Fibroblast of skin of back (primary cell): ENCODE measurements around the gene AKT3.

ENCODE experiments used
- DNase-seq: peaks from one replicate; pipeline ENCODE4 v3.0.0-alpha.2; 2013

The AKT3 gene

GRCh38 chr1:243549791-243550190 lies 300.3 kb downstream of the AKT3 start:
- no peak for DNase-seq

GRCh38 chr1:243549108-243549507 lies 300.9 kb downstream of the AKT3 start:
- peak; percentile 88 for DNase-seq

DNA sequence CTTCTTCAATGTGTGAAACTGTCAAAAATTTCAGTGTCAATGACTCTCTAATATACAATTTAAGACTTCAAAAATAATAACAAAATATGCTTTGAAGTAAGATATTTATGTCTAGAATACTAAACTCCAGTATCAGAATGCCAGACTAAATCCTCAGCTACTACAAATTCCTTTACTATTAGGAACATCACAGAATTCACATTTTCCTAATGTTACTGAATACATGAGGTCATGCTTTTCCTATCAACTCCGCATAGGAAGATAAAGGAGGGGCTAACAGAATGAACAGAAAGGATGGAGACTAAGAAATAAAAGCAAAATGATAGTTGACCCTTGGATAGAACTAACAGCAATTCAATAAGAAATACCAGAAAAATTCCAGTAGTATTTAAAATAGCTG lies 301.5 kb downstream of the AKT3 start:
- peak; percentile 40 for DNase-seq

DNA sequence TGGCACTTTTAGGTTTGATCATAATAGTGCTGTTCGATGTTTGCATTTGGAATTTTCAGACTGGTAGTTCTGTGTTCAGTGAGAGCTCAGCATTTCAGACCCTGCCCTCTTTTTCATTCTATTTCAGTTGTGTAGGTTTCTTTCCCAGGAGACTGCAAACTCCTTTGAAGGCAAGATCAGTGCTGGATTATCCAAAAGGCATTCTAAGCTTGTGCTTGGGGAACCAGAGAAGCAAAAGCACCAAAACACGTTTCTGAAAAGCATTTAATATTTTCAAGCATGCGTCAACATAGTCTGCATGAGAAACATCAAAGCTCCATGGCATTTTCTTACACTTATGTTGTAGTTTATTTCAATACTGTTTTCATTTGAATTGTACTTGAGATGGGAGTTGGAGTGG lies 302.2 kb downstream of the AKT3 start:
- DNase-seq = no peak

GRCh38 chr1:243546457-243546856 lies 303.6 kb downstream of the AKT3 start:
- no peak for DNase-seq

- no peak for DNase-seq
Observed at GRCh38 chr1:243543501-243543900, 306.5 kb downstream of the AKT3 start.

- no peak for DNase-seq
Observed at GRCh38 chr1:243542739-243543415, 307.2 kb downstream of the AKT3 start.

DNA sequence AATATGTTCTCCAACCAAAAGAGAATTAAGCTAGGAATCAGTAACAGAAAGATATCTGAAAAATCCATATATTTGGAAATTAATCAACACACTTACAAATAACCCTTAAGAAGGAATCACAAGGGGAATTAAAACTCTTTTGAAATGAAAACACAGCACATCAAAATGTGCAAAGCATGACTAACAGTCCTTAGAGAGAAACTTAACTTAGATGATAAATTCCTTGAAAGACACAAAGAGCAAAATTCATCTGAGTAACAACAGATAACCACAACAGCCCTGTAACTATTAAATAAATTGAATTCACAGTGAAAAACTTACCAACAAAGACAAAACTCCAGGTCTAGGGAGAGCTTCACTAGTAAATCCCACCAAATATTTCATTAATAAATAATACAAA lies 310.4 kb downstream of the AKT3 start:
- no peak for DNase-seq

- no peak for DNase-seq
Observed at GRCh38 chr1:243535014-243535413, 315.0 kb downstream of the AKT3 start.

DNA sequence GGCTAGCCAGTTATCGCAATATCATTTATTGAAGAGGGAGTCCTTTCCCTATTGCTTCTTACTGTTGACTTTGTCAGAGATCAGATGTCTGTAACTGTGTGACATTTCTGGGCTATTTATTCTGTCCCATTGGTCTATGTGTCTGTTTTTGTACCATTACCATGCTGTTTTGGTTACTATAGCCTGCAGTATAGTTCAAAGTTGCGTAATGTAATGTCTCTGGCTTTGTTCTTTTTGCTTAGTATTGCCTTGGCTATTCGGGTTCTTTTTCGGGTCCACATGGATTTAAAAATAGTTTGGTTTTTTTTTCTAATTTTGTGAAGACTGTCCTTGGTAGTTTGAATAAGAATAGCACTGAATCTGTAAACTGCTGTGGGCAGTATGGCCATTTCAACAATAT lies 320.5 kb downstream of the AKT3 start:
- DNase-seq = no peak

- no peak for DNase-seq
Observed at GRCh38 chr1:243528459-243529121, 321.5 kb downstream of the AKT3 start.

- DNase-seq = no peak
Observed at GRCh38 chr1:243526180-243526579, 323.9 kb downstream of the AKT3 start.

DNA sequence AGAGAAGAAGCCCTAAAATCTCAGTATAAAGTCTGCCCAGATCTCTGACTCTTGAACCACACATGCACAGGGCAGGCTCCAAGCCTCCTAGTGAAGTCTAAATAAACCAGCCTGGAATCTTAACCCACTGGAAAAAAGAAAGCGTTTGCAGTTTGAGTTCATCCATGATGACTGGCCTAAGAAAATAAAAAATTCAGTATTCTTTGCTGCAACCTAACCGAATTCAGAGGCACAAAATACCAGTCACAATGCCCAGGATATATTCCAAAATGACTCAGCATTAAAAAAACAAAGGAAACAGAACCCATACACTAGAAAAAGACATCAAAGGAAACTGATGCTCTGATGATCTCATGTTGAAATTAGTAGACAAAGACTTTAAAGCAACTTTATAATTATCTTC lies 325.0 kb downstream of the AKT3 start:
- peak; percentile 95 for DNase-seq

DNA sequence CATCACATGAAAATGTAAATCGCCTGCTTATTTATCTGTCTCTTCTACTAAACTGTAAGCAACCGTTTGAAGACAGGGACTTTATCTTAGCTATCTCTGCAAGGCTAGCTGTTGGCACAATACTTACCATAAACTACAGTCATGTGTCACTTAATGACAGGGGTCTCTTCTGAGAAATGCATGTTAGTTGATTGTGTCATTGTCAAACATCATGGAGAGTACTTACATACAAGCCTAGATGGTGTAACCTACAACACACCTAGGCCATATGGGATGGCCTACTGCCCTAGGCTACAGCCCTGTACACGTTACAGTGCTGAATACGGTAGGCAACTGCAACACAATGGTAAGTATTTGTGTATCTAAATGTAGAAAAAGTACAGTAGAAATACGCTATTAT lies 326.3 kb downstream of the AKT3 start:
- no peak for DNase-seq

GRCh38 chr1:243520831-243521230 lies 329.2 kb downstream of the AKT3 start:
- DNase-seq = no peak

DNA sequence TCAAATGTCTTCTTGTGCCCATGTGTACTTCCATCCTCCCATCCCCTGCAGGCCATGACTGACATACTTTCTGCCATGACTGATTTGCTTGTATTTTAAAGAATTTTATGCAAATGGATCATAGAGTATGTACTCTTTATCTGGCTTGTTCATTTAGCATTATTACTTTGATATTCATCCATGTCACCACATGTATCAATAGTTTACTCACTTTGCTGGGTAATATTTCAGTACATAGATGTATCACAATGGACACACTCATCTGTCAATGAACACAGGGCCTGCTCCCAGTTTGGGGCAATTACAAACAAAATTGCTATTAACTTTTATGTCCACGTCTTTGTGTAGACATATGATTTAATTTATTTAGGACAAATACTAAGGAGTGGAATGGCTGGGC lies 335.1 kb downstream of the AKT3 start:
- no peak for DNase-seq

GRCh38 chr1:243513726-243514491 lies 336.1 kb downstream of the AKT3 start:
- DNase-seq = peak; percentile 33

DNA sequence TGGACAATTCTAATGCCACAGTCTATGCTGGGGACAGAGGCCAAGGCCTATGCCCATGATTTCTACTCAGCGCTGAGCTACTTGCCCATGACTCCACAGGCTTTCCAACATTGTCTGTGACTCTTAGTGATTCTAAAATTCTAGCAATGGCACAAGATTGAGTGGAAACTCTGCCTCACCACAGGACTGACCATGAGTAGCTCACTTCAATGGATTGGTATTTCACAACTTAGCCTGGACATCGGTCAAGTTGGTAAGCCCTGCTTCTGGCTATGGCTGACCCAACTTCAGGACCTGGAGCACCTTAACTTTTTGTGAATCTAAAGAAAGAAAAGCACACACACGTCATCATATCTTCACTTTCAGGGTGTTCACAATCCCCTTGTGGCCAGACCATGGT lies 339.1 kb downstream of the AKT3 start:
- DNase-seq = no peak

DNA sequence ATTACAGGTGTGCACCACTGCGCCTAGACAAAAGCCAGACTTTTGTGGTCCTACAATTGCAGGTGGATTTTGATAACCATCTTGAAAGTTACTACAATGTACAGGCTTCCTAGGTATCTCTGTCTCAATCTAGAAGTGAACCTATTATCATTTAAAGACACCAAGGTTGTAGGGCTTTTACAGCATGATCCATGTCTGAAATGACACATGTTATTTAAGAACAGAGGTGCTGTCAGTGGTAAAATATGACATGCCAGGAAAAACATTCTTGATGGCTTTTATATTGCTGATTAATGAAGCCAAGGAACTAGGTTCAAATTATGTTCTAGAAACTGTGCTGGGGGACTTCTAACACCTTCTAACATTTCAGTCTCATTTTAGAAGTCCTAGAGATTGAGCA lies 341.1 kb downstream of the AKT3 start:
- DNase-seq = no peak

- DNase-seq = no peak
Observed at GRCh38 chr1:243508303-243508713, 341.7 kb downstream of the AKT3 start.

- DNase-seq = no peak
Observed at GRCh38 chr1:243507672-243508302, 342.3 kb downstream of the AKT3 start.

DNA sequence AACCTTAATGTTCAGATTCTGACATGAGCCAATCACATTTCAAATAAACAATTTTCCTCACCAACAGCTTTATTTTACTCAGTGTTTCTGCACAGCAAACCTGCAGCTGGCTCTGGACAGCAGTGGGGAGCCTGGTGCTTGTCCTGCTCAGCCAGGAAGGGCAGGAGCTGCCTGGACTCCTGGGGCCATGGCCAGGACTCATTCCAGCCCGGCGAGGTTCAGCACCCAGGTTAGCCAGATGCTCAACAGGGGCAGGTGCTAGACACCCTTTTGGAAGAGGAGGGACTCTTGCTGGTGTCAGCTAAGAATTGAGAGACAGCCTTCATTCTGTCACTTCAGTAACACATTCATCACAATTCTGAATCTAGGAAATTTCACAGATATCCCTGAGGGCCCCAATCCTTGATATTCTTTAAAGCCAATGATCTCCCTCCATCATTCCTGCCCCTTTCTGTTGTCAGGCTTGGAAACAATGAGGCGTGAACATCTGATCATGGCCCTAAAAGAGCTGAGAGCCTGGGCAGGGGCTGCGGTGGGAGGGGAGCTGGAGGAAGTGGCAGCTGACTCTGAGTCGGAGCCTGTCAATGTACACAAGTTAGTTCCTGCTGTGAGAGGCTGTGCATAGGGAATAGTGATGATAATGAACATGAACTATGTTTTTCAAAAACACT lies 342.9 kb downstream of the AKT3 start:
- no peak for DNase-seq
